Liver (tissue), 9 donors: ENCODE measurements around the gene MRPL27. TPM values are rescaled to one million over a fixed set of nuclear protein-coding genes. Genes with fewer than 3 reads are reported as not detected.
A peak's percentile ranks its signal among the peaks of the same experiment; 100 is the strongest.

Experiments used
- DNase-seq: peaks from one replicate; pipeline ENCODE4 v3.0.0-alpha.2; 2017; ENCODE audit warnings: low spot score
- H3K27ac ChIP-seq, 2 donors: one replicate each; pipeline ENCODE4 v1.7.0; 2013; ENCODE audit warnings: inconsistent platforms in 2 of 2, low read length in 2 of 2, control low read depth in 1 of 2, low read depth in 1 of 2, mild to moderate bottlenecking in 1 of 2
- H3K27me3 ChIP-seq, 4 donors: one replicate each; pipeline versions ENCODE4 v1.6.1 to v1.7.0; 2013; ENCODE audit warnings: low read length in 3 of 4, inconsistent platforms in 1 of 4, mild to moderate bottlenecking in 1 of 4, moderate library complexity in 1 of 4; ENCODE audit not compliant: control insufficient read depth in 4 of 4, insufficient read depth in 4 of 4
- H3K36me3 ChIP-seq, 4 donors: one replicate each; pipeline versions ENCODE4 v1.6.1 to v1.7.0; 2013; ENCODE audit warnings: low read length in 3 of 4, mild to moderate bottlenecking in 3 of 4, low read depth in 1 of 4, moderate library complexity in 1 of 4; ENCODE audit not compliant: control insufficient read depth in 4 of 4, insufficient read depth in 3 of 4
- H3K4me1 ChIP-seq, 4 donors: one replicate each; pipeline versions ENCODE4 v1.6.1 to v1.7.0; 2013; ENCODE audit warnings: low read length in 3 of 4, mild to moderate bottlenecking in 3 of 4, moderate library complexity in 1 of 4; ENCODE audit not compliant: control insufficient read depth in 4 of 4, insufficient read depth in 4 of 4
- H3K4me3 ChIP-seq, 3 donors: one replicate each; pipeline versions ENCODE4 v1.6.1 to v1.7.0; 2013; ENCODE audit warnings: low read length in 3 of 3, control low read depth in 1 of 3, low read depth in 1 of 3, mild to moderate bottlenecking in 1 of 3
- H3K9ac ChIP-seq, 2 donors: one replicate each; pipeline ENCODE4 v1.7.0; 2013; ENCODE audit warnings: low read length in 2 of 2, mild to moderate bottlenecking in 2 of 2, moderate library complexity in 2 of 2, control low read depth in 1 of 2, low read depth in 1 of 2
- H3K9me3 ChIP-seq, 4 donors: one replicate each; pipeline versions ENCODE4 v1.6.1 to v1.7.0; 2013; ENCODE audit warnings: low read length in 3 of 4; ENCODE audit not compliant: control insufficient read depth in 4 of 4
- CTCF ChIP-seq: fragments of 150-350 bp; IDR thresholded peaks from 2 replicates; pipeline ENCODE4 v1.5.1; 2017; ENCODE audit warnings: improper control_type of control experiment, low read depth, low read length; ENCODE audit not compliant: missing input control
- EGR1 ChIP-seq, 2 donors: IDR thresholded peaks; 2 replicates each; pipeline ENCODE4 v1.6.1; 2016 to 2018; ENCODE audit warnings: antibody characterized with exemption in 2 of 2, low read depth in 2 of 2
- FOXA1 ChIP-seq: IDR thresholded peaks from 2 replicates; pipeline ENCODE4 v1.6.1; 2016; ENCODE audit warnings: antibody characterized with exemption
- FOXA2 ChIP-seq: IDR thresholded peaks from 2 replicates; pipeline ENCODE4 v1.6.1; 2016; ENCODE audit warnings: antibody characterized with exemption
- GABPA ChIP-seq, 2 donors: IDR thresholded peaks in 1 of 2; conservative IDR thresholded peaks in 1 of 2; 2 replicates each; pipeline ENCODE4 v1.6.1; 2016; ENCODE audit warnings: antibody characterized with exemption in 2 of 2, mild to moderate bottlenecking in 1 of 2, moderate library complexity in 1 of 2
- HNF4A ChIP-seq, 2 donors: conservative IDR thresholded peaks; 2 replicates each; pipeline ENCODE4 v1.6.1; 2016; ENCODE audit warnings: antibody characterized with exemption in 2 of 2, mild to moderate bottlenecking in 2 of 2
- HNF4G ChIP-seq: IDR thresholded peaks from 2 replicates; pipeline ENCODE4 v1.6.1; 2016; ENCODE audit warnings: antibody characterized with exemption
- JUND ChIP-seq, 2 donors: IDR thresholded peaks; 2 replicates each; pipeline ENCODE4 v1.6.1; 2016; ENCODE audit warnings: antibody characterized with exemption in 2 of 2
- MAX ChIP-seq: IDR thresholded peaks from 2 replicates; pipeline ENCODE4 v1.6.1; 2016; ENCODE audit warnings: antibody characterized with exemption
- NR2F2 ChIP-seq: IDR thresholded peaks from 2 replicates; pipeline ENCODE4 v1.6.1; 2016; ENCODE audit warnings: antibody characterized with exemption
- RAD21 ChIP-seq, 2 donors: IDR thresholded peaks; 2 replicates each; pipeline ENCODE4 v1.6.1; 2016; ENCODE audit warnings: antibody characterized with exemption in 2 of 2, mild to moderate bottlenecking in 2 of 2
- RXRA ChIP-seq, 2 donors: IDR thresholded peaks; 2 replicates each; pipeline ENCODE4 v1.6.1; 2017 to 2018; ENCODE audit warnings: antibody characterized with exemption in 2 of 2, mild to moderate bottlenecking in 1 of 2
- SP1 ChIP-seq: IDR thresholded peaks from 2 replicates; pipeline ENCODE4 v1.6.1; 2018; ENCODE audit warnings: antibody characterized with exemption, mild to moderate bottlenecking
- TAF1 ChIP-seq: conservative IDR thresholded peaks from 2 replicates; pipeline ENCODE4 v1.6.1; 2016; ENCODE audit warnings: antibody characterized with exemption, mild to moderate bottlenecking
- YY1 ChIP-seq: IDR thresholded peaks from 2 replicates; pipeline ENCODE4 v1.6.1; 2016; ENCODE audit warnings: antibody characterized with exemption, mild to moderate bottlenecking
- ZBTB33 ChIP-seq: IDR thresholded peaks from 2 replicates; pipeline ENCODE4 v1.6.1; 2016; ENCODE audit warnings: antibody characterized with exemption
- WGBS: extraction: QIAGEN DNeasy Blood & Tissue Kit; methylation state at CpG from one replicate; pipeline ENCODE4 v1.1.7; 2013; 5-methylcytosine and 5-hydroxymethylcytosine counted together
- polyA plus RNA-seq, 2 donors: library from polyadenylated mRNA; stranded (reverse) in 1 of 2; unstranded in 1 of 2; fragments of 200-250 nt in 1 of 2; fragments of >200 nt in 1 of 2; fragmentation: Nextera tagmentation in 1 of 2; extraction: Ambion mirVana in 1 of 2; gene quantifications; one replicate each; pipeline versions ENCODE4 v1.2.1 to v1.2.3, GENCODE V29; 2013 to 2015
- total RNA-seq, 2 donors: library from RNA; depleted of rRNA; stranded (reverse); fragments of >200 nt; gene quantifications; one replicate each; pipeline ENCODE4 v1.2.3, GENCODE V29; 2014
- TF ChIP-seq, protein P1 (sequence below): IDR thresholded peaks from 2 replicates; pipeline ENCODE4 v1.6.1; 2016; ENCODE audit warnings: antibody characterized with exemption, mild to moderate bottlenecking
- TF ChIP-seq, protein P2 (sequence below): IDR thresholded peaks from 2 replicates; pipeline ENCODE4 v1.6.1; 2016; ENCODE audit warnings: antibody characterized with exemption
- donor health status: healthy.
- donor health status: healthy.
- donor health status: healthy.
- donor health status: healthy.
- donor health status: healthy.

Gene MRPL27
- total and polyA plus RNA-seq, 4 donors = 25.9 to 87.1 (median 53.5) TPM

DNA sequence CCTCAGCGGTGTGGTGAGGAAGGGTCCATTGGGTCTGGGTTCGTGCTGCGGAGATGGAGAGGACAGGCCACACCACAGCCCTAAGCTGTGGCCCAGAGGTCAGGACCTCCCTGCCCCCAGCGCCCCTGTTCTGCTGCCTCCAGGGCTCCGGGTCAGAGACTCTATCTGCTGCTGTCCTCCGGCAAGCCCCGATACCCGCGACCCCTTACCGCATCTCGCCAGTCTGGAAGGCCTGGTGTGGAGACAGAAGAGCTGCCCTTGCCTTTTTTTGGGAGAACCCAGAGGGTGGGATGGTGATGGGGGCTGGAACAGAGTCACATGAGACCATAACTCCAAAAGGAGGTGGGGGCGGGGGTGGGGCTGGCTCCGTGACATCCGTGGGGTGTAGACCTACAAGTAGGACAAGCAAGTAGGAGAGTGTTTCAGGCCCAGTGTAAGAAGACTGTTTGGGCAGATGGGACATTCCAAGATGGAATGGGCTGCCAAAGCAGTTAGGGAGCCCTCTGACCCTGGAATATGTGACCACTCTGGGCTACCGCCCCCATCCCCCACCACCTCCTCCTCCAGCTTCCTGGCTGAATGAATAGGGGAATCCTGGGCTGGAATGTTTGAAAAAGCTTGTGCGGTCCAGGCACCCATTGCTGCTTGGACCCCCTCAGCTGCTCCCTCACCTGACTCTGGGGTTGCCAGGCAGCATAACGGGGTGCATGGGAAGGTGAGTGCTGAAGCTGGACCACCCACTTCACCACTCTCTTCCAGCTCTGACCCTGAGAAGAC is 25.7 kb downstream of the MRPL27 start:
- WGBS = 67% methylated on average over 17 of the region's 17 CpGs
- TF ChIP-seq YY1 (no peak), NR2F2 (no peak), RXRA (IDR thresholded peaks at IDR 0.05) (no peak), MAX (no peak), HNF4A (conservative IDR thresholded peaks at IDR 0.05) (no peak), RAD21 (IDR thresholded peaks at IDR 0.05) (no peak), ZBTB33 (no peak), FOXA2 (no peak), JUND (IDR thresholded peaks at IDR 0.05) (no peak), FOXA1 (no peak), EGR1 (IDR thresholded peaks at IDR 0.05; ENCODE audit: low read depth in 2 of 2) (no peak), GABPA (IDR thresholded peaks at IDR 0.05 in 1 of 2, conservative IDR thresholded peaks at IDR 0.05 in 1 of 2) (no peak), TAF1 (no peak), CTCF (no peak), HNF4G (no peak), SP1 (no peak)
- TF ChIP-seq, protein P1, sequence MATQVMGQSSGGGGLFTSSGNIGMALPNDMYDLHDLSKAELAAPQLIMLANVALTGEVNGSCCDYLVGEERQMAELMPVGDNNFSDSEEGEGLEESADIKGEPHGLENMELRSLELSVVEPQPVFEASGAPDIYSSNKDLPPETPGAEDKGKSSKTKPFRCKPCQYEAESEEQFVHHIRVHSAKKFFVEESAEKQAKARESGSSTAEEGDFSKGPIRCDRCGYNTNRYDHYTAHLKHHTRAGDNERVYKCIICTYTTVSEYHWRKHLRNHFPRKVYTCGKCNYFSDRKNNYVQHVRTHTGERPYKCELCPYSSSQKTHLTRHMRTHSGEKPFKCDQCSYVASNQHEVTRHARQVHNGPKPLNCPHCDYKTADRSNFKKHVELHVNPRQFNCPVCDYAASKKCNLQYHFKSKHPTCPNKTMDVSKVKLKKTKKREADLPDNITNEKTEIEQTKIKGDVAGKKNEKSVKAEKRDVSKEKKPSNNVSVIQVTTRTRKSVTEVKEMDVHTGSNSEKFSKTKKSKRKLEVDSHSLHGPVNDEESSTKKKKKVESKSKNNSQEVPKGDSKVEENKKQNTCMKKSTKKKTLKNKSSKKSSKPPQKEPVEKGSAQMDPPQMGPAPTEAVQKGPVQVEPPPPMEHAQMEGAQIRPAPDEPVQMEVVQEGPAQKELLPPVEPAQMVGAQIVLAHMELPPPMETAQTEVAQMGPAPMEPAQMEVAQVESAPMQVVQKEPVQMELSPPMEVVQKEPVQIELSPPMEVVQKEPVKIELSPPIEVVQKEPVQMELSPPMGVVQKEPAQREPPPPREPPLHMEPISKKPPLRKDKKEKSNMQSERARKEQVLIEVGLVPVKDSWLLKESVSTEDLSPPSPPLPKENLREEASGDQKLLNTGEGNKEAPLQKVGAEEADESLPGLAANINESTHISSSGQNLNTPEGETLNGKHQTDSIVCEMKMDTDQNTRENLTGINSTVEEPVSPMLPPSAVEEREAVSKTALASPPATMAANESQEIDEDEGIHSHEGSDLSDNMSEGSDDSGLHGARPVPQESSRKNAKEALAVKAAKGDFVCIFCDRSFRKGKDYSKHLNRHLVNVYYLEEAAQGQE = no peak
- TF ChIP-seq, protein P2, sequence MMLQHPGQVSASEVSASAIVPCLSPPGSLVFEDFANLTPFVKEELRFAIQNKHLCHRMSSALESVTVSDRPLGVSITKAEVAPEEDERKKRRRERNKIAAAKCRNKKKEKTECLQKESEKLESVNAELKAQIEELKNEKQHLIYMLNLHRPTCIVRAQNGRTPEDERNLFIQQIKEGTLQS = no peak
- no peaks in the 10 kb centered on the region for H3K36me3 ChIP-seq
- no peaks in the 10 kb centered on the region for H3K27me3 ChIP-seq
- H3K4me3 ChIP-seq = peak overlapping the region; percentile 11 to 92 (median 58)
- H3K4me1 ChIP-seq = peaks cover 6 to 17% (median 11%) of the 10 kb centered on the region in 4 donors
- H3K9ac ChIP-seq = no peak overlapping the region
- no peak overlapping the region for H3K27ac ChIP-seq
- DNase-seq = no peak
- no peaks in the 10 kb centered on the region for H3K9me3 ChIP-seq
